ENCODE data around the gene AS3MT.

DNA sequence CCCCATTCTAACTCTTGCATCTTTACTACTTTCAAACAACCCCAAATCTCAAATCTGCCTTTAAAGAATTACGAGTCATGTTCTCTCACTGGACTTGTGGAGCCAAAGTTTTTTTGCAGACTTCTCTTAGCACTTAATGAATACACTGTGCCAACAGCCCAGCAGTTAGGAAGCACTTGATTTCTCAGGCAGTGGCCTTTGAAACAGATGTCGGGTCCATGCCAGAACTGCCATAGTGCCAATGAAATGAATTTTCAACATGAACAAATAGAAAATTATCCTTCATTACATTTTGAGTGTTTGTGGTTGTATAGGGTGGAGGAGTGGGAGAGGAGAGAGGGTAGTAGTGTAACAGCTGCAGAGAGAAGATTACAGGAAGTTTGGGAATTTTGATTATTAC lies 9.4 kb upstream of the AS3MT start:
- TF ChIP-seq, protein P1, sequence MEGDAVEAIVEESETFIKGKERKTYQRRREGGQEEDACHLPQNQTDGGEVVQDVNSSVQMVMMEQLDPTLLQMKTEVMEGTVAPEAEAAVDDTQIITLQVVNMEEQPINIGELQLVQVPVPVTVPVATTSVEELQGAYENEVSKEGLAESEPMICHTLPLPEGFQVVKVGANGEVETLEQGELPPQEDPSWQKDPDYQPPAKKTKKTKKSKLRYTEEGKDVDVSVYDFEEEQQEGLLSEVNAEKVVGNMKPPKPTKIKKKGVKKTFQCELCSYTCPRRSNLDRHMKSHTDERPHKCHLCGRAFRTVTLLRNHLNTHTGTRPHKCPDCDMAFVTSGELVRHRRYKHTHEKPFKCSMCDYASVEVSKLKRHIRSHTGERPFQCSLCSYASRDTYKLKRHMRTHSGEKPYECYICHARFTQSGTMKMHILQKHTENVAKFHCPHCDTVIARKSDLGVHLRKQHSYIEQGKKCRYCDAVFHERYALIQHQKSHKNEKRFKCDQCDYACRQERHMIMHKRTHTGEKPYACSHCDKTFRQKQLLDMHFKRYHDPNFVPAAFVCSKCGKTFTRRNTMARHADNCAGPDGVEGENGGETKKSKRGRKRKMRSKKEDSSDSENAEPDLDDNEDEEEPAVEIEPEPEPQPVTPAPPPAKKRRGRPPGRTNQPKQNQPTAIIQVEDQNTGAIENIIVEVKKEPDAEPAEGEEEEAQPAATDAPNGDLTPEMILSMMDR (IDR thresholded peaks at IDR 0.05), result no peak
- TF ChIP-seq EZH2 (IDR thresholded peaks at IDR 0.05) (no peak), EZH2phosphoT487 (IDR thresholded peaks at IDR 0.05) (no peak)

Data from neural progenitor cell (in vitro differentiated cells).